H1 (cell line): ENCODE measurements around the gene PLCH2. TPM values are rescaled to one million over a fixed set of nuclear protein-coding genes. Genes with fewer than 3 reads are reported as not detected.

Source experiments
- CTCF ChIA-PET: fragments of 300-600 bp; sonication (Branson Sonifier 250); formaldehyde crosslinking; loops from one replicate; lab custom pipeline; 2021; ENCODE audit not compliant: partially characterized antibody; lab: Charles Lee
- POLR2A ChIA-PET: fragments of 300-600 bp; sonication (Branson Sonifier 250); formaldehyde crosslinking; loops from one replicate; lab custom pipeline; 2021; ENCODE audit warnings: inconsistent platforms; ENCODE audit not compliant: partially characterized antibody; lab: Charles Lee
- DNase-seq, 2 experiments: peaks; one replicate each; pipeline versions ENCODE4 v3.0.0 to v3.0.0-alpha.2; 2010 to 2022; ENCODE audit warnings: low spot score in 2 of 2, low read depth in 1 of 2, mixed read lengths in 1 of 2
- FAIRE-seq: peaks from 2 replicates; lab custom pipeline; 2011; peaks lifted over from hg19 to GRCh38; lab: Jason Lieb, UNC
- H2AFZ ChIP-seq: 2 replicates; pipeline ENCODE4 v1.8.1; 2012; ENCODE audit warnings: low read length, inconsistent platforms
- H2AK5ac ChIP-seq: 2 replicates; pipeline ENCODE4 v1.6.1; 2013; ENCODE audit warnings: low read depth, low read length
- H2BK120ac ChIP-seq: replicated peaks from 2 replicates; pipeline ENCODE3; 2013; ENCODE audit warnings: low read depth, low read length, inconsistent platforms
- H2BK12ac ChIP-seq: 2 replicates; pipeline ENCODE4 v1.6.1; 2013; ENCODE audit warnings: low read depth, low read length
- H2BK15ac ChIP-seq: 2 replicates; pipeline ENCODE4 v1.6.1; 2013; ENCODE audit warnings: low read length
- H2BK20ac ChIP-seq: 2 replicates; pipeline ENCODE4 v1.6.1; 2013; ENCODE audit warnings: low read length
- H2BK5ac ChIP-seq: 2 replicates; pipeline ENCODE4 v1.6.1; 2013; ENCODE audit warnings: low read depth, low read length
- H3K14ac ChIP-seq: 2 replicates; pipeline ENCODE4 v1.6.1; 2013; ENCODE audit warnings: inconsistent platforms; ENCODE audit not compliant: insufficient read length
- H3K18ac ChIP-seq: 2 replicates; pipeline ENCODE4 v1.6.1; 2013; ENCODE audit warnings: low read length; ENCODE audit errors: extremely low read depth
- H3K23ac ChIP-seq: 2 replicates; pipeline ENCODE4 v1.6.1; 2013; ENCODE audit warnings: inconsistent platforms; ENCODE audit not compliant: insufficient read length
- H3K23me2 ChIP-seq: 2 replicates; pipeline ENCODE4 v1.6.1; 2013; ENCODE audit warnings: low read depth, low read length
- H3K27ac ChIP-seq: 2 replicates; pipeline ENCODE4 v1.6.1; 2011; ENCODE audit warnings: low read depth, low read length, inconsistent platforms
- H3K27me3 ChIP-seq, 4 experiments: replicated peaks in 1 of 4; 1 replicate in 1 of 4; 2 replicates in 3 of 4; pipeline versions ENCODE4 v1.6.1 to v1.8.1; 2011 to 2013; ENCODE audit warnings: low read length in 3 of 4, mild to moderate bottlenecking in 3 of 4, inconsistent platforms in 2 of 4, mixed read lengths in 2 of 4, moderate library complexity in 1 of 4; ENCODE audit not compliant: control insufficient read depth in 3 of 4, insufficient read depth in 3 of 4; ENCODE audit errors: extremely low read depth in 1 of 4
- H3K36me3 ChIP-seq, 4 experiments: 2 replicates each; pipeline versions ENCODE4 v1.6.1 to v1.8.1; 2011 to 2013; ENCODE audit warnings: mild to moderate bottlenecking in 4 of 4, low read length in 3 of 4, moderate library complexity in 2 of 4, control low read depth in 1 of 4, inconsistent platforms in 1 of 4; ENCODE audit not compliant: insufficient read depth in 4 of 4, control insufficient read depth in 2 of 4
- H3K4ac ChIP-seq: replicated peaks from 2 replicates; pipeline ENCODE3; 2013; ENCODE audit warnings: low read length, low read depth, mixed read lengths, inconsistent platforms; ENCODE audit not compliant: insufficient read length
- H3K4me1 ChIP-seq, 4 experiments: replicated peaks in 1 of 4; 1 replicate in 1 of 4; 2 replicates in 3 of 4; pipeline versions ENCODE4 v1.6.1 to v1.8.1; 2011 to 2013; ENCODE audit warnings: low read length in 3 of 4, inconsistent platforms in 2 of 4, mixed read lengths in 1 of 4; ENCODE audit not compliant: insufficient read depth in 4 of 4, control insufficient read depth in 3 of 4
- H3K4me2 ChIP-seq, 2 experiments: 2 replicates each; pipeline versions ENCODE4 v1.6.1 to v1.8.1; 2011 to 2013; ENCODE audit warnings: low read depth in 2 of 2, low read length in 2 of 2, control low read depth in 1 of 2, inconsistent platforms in 1 of 2, mild to moderate bottlenecking in 1 of 2; ENCODE audit not compliant: insufficient read depth in 1 of 2
- H3K4me3 ChIP-seq, 4 experiments: fragments of 200-600, 300-600 bp in 1 of 4; sonication (generic), shearing (Covaris generic), sonication (Bioruptor Twin) in 1 of 4; 2 replicates each; pipeline versions ENCODE4 v1.5.1 to v1.8.1; 2011 to 2016; ENCODE audit warnings: low read length in 4 of 4, low read depth in 3 of 4, control low read depth in 2 of 4, inconsistent platforms in 2 of 4, mild to moderate bottlenecking in 2 of 4, mixed read lengths in 1 of 4, moderate library complexity in 1 of 4; ENCODE audit not compliant: insufficient read depth in 2 of 4; ENCODE audit errors: extremely low read depth in 1 of 4
- H3K56ac ChIP-seq: replicated peaks from 2 replicates; pipeline ENCODE3; 2013; ENCODE audit warnings: low read depth, mild to moderate bottlenecking, mixed read lengths, low read length, inconsistent platforms; ENCODE audit not compliant: insufficient read length
- H3K79me1 ChIP-seq: 2 replicates; pipeline ENCODE4 v1.6.1; 2013; ENCODE audit warnings: low read depth, low read length, control low read depth
- H3K79me2 ChIP-seq, 2 experiments: 2 replicates each; pipeline versions ENCODE4 v1.6.1 to v1.8.1; 2012 to 2013; ENCODE audit warnings: low read length in 2 of 2, mild to moderate bottlenecking in 2 of 2, inconsistent platforms in 1 of 2; ENCODE audit not compliant: insufficient read depth in 2 of 2, control insufficient read depth in 1 of 2
- H3K9ac ChIP-seq, 4 experiments: replicated peaks in 1 of 4; 1 replicate in 1 of 4; 2 replicates in 3 of 4; pipeline versions ENCODE4 v1.6.1 to v1.8.1; 2011 to 2013; ENCODE audit warnings: low read depth in 3 of 4, low read length in 3 of 4, control low read depth in 2 of 4, mild to moderate bottlenecking in 2 of 4, moderate library complexity in 2 of 4, inconsistent platforms in 1 of 4; ENCODE audit errors: extremely low read depth in 1 of 4
- H3K9me3 ChIP-seq, 2 experiments: 2 replicates each; pipeline versions ENCODE4 v1.6.1 to v1.8.1; 2012 to 2013; ENCODE audit warnings: mild to moderate bottlenecking in 2 of 2, moderate library complexity in 2 of 2, control low read depth in 1 of 2, inconsistent platforms in 1 of 2, low read depth in 1 of 2, low read length in 1 of 2, mixed read lengths in 1 of 2; ENCODE audit not compliant: insufficient read depth in 2 of 2
- H4K20me1 ChIP-seq, 2 experiments: replicated peaks in 1 of 2; 2 replicates each; pipeline versions ENCODE3 to v1.8.1; 2011 to 2013; ENCODE audit warnings: inconsistent platforms in 2 of 2, low read length in 2 of 2, mild to moderate bottlenecking in 1 of 2; ENCODE audit not compliant: insufficient read depth in 2 of 2, control insufficient read depth in 1 of 2
- H4K5ac ChIP-seq: 2 replicates; pipeline ENCODE4 v1.6.1; 2013; ENCODE audit warnings: low read length, low read depth, mixed read lengths, inconsistent platforms; ENCODE audit not compliant: insufficient read length
- H4K8ac ChIP-seq: 2 replicates; pipeline ENCODE4 v1.8.0; 2013; ENCODE audit warnings: mild to moderate bottlenecking, moderate library complexity, low read length, inconsistent platforms; ENCODE audit not compliant: insufficient read depth; ENCODE audit errors: extremely low read depth
- H4K91ac ChIP-seq: replicated peaks from 2 replicates; pipeline ENCODE3; 2013; ENCODE audit warnings: low read length, mixed read lengths, inconsistent platforms; ENCODE audit not compliant: insufficient read length
- CBX8 ChIP-seq: fragments of 300-800, 300-1000 bp; sonication (generic); IDR thresholded peaks from 2 replicates; pipeline ENCODE4 v1.7.1; 2016; ENCODE audit warnings: low read depth, low read length, borderline replicate concordance
- CEBPB ChIP-seq: IDR thresholded peaks from 2 replicates; pipeline ENCODE4 v1.6.1; 2012; ENCODE audit warnings: low read depth, low read length
- EP300 ChIP-seq, 2 experiments: IDR thresholded peaks; 1 replicate in 1 of 2; 2 replicates in 1 of 2; pipeline ENCODE4 v1.6.1; 2011 to 2012; ENCODE audit warnings: low read depth in 2 of 2, low read length in 2 of 2, mild to moderate bottlenecking in 2 of 2, borderline replicate concordance in 1 of 2, inconsistent platforms in 1 of 2, moderate library complexity in 1 of 2
- EZH2 ChIP-seq: fragments of 200-600 bp; sonication (generic); IDR thresholded peaks from 2 replicates; pipeline ENCODE4 v1.7.1; 2012; ENCODE audit warnings: low read depth, mild to moderate bottlenecking, moderate library complexity, low read length, inconsistent platforms; ENCODE audit not compliant: severe bottlenecking
- NANOG ChIP-seq: IDR thresholded peaks from 2 replicates; pipeline ENCODE4 v1.6.1; 2011; ENCODE audit warnings: low read length, low read depth, mild to moderate bottlenecking, inconsistent platforms; ENCODE audit not compliant: insufficient read depth, poor library complexity, severe bottlenecking
- PHF8 ChIP-seq: fragments of 200-600 bp; sonication (generic); conservative IDR thresholded peaks from 2 replicates; pipeline ENCODE4 v1.7.1; 2012; ENCODE audit warnings: low read depth, mild to moderate bottlenecking, inconsistent platforms, low read length, moderate library complexity
- POU5F1 ChIP-seq: IDR thresholded peaks from 2 replicates; pipeline ENCODE4 v1.6.1; 2011; ENCODE audit warnings: low read depth, mild to moderate bottlenecking, low read length, moderate library complexity
- SP1 ChIP-seq: IDR thresholded peaks from 2 replicates; pipeline ENCODE4 v1.6.1; 2011; ENCODE audit warnings: low read depth, low read length
- SP4 ChIP-seq: IDR thresholded peaks from 2 replicates; pipeline ENCODE4 v1.6.1; 2012; ENCODE audit warnings: low read length, inconsistent platforms
- TBP ChIP-seq: IDR thresholded peaks from 2 replicates; pipeline ENCODE4 v1.6.1; 2011; ENCODE audit warnings: low read depth, low read length, improper control_type of control experiment
- TCF12 ChIP-seq: IDR thresholded peaks from 2 replicates; pipeline ENCODE4 v1.6.1; 2011; ENCODE audit warnings: low read depth, mild to moderate bottlenecking, low read length
- ZNF274 ChIP-seq: IDR thresholded peaks from 2 replicates; pipeline ENCODE4 v1.7.0; 2012; ENCODE audit warnings: low read length, borderline replicate concordance; ENCODE audit errors: extremely low read depth
- WGBS, 2 experiments: shearing (Covaris generic) in 1 of 2; methylation state at CpG; one replicate each; pipeline versions ENCODE4 v1.1.6 to v1.1.7; 2013 to 2015; ENCODE audit warnings: low lambda C conversion rate in 2 of 2, mixed read lengths in 2 of 2, inconsistent platforms in 1 of 2, low coverage in 1 of 2, missing lambda C conversion rate in 1 of 2; ENCODE audit not compliant: insufficient replicate concordance in 2 of 2, insufficient coverage in 1 of 2, insufficient read length in 1 of 2; ENCODE audit errors: extremely low coverage in 1 of 2, missing lambda C conversion rate in 1 of 2; 5-methylcytosine and 5-hydroxymethylcytosine counted together
- polyA plus RNA-seq, 7 experiments: library from polyadenylated mRNA; depleted of rRNA in 3 of 7; stranded (reverse) in 5 of 7; unstranded in 2 of 7; fragments of >200 nt in 5 of 7; fragments of 200-250 nt in 2 of 7; gene quantifications; 1 replicate in 5 of 7; 2 replicates in 1 of 7; 4 replicates in 1 of 7; pipeline versions ENCODE4 v1.2.1 to v1.2.3, GENCODE V29; 2011 to 2013; ENCODE audit warnings: missing spikeins in 2 of 7, mixed read lengths in 2 of 7
- total RNA-seq: library from RNA; stranded (reverse); fragmentation: NEBNext Ultra II Directional; extraction: Animal tissue kit (Norgen Biotek cat#: 25700); gene quantifications from 2 replicates; pipeline ENCODE4 v1.2.1, GENCODE V29; 2021

Gene PLCH2
- total and polyA plus RNA-seq, 2 of the 8 experiments (the other 6 are each of a cell fraction or from before 2014, with no cell fraction given) = 0.14 to 0.19 TPM

GRCh38 chr1:2520206-2520605 is 44.1 kb downstream of the PLCH2 start:
- H3K56ac ChIP-seq = no peak overlapping the region
- H2AK5ac ChIP-seq = no peak overlapping the region
- peaks cover 0 to 11% (median 5%) of the 10 kb centered on the region in 4 experiments; a peak in 5 of 7 replicates for H3K4me1 ChIP-seq
- H3K23ac ChIP-seq = no peak overlapping the region
- DNase-seq (no peak), FAIRE-seq (no peak)
- peaks cover 27% of the 10 kb centered on the region for H3K79me1 ChIP-seq
- H2BK5ac ChIP-seq = no peak overlapping the region
- no peaks in the 10 kb centered on the region for H3K23me2 ChIP-seq
- H2BK12ac ChIP-seq = no peak overlapping the region
- no peaks in the 10 kb centered on the region; a peak in 1 of 7 replicates for H3K27me3 ChIP-seq
- CTCF ChIA-PET = interaction anchor here (0.6 to 4.6 kb wide), 7 partner anchors 13 to 905 kb away, joined by 3 to 16 read pairs (median 5); no protein-coding TSS in a partner anchor
- H3K36me3 ChIP-seq = peaks cover 18 to 47% (median 35%) of the 10 kb centered on the region in 4 experiments; a peak in 7 of 8 replicates
- no peak overlapping the region for H4K8ac ChIP-seq
- no peak overlapping the region for H2BK120ac ChIP-seq
- no peak overlapping the region for H4K5ac ChIP-seq
- H3K9ac ChIP-seq = no peak overlapping the region
- H4K91ac ChIP-seq = no peak overlapping the region
- H3K27ac ChIP-seq = no peak overlapping the region
- H3K9me3 ChIP-seq = no peaks in the 10 kb centered on the region
- POLR2A ChIA-PET = interaction anchor here (1.0 to 1.2 kb wide), 3 partner anchors 10 to 19 kb away, joined by 3 to 8 read pairs (median 3); no protein-coding TSS in a partner anchor
- no peak overlapping the region for H3K4me2 ChIP-seq
- H2AFZ ChIP-seq = no peak overlapping the region
- no peak overlapping the region for H3K4ac ChIP-seq
- H4K20me1 ChIP-seq = peaks cover 32 to 45% of the 10 kb centered on the region in 2 experiments
- H3K14ac ChIP-seq = no peak overlapping the region
- no peak overlapping the region for H2BK20ac ChIP-seq
- H3K79me2 ChIP-seq = peaks cover 8 to 36% of the 10 kb centered on the region in 2 experiments; a peak in 3 of 4 replicates
- H3K18ac ChIP-seq = no peak overlapping the region
- 92% methylated on average over 18 of the region's 20 CpGs; no CpG with 5 or more reads in 1 of the 2 experiments for WGBS, 2 experiments
- no peak overlapping the region for H3K4me3 ChIP-seq
- H2BK15ac ChIP-seq = no peak overlapping the region
- TF ChIP-seq CBX8 = no peak
- TF ChIP-seq SP1 = no peak
- TF ChIP-seq TBP = no peak
- TF ChIP-seq ZNF274 = no peak
- no peak for TF ChIP-seq EZH2
- no peak for TF ChIP-seq NANOG
- no peak for TF ChIP-seq SP4
- TF ChIP-seq TCF12 = no peak
- no peak for TF ChIP-seq CEBPB
- TF ChIP-seq PHF8 = no peak
- no peak for TF ChIP-seq POU5F1
- TF ChIP-seq EP300 (IDR thresholded peaks at IDR 0.05; ENCODE audit: borderline replicate concordance in 1 of 2, low read depth in 2 of 2, low read length in 2 of 2) = no peak
